Measurements from ENCODE around the gene STX17. TPM values are rescaled to one million over a fixed set of nuclear protein-coding genes. Genes with fewer than 3 reads are reported as not detected.
A peak's percentile ranks its signal among the peaks of the same experiment; 100 is the strongest.
"Not testable (repeated sequence)": the region's sequence is repeated elsewhere in the genome, so short reads cannot be mapped to it uniquely, and the experiment has no call there.

The STX17 gene
- 10 to 100 TPM; 32.1 to 35.3 TPM for total RNA-seq

DNA sequence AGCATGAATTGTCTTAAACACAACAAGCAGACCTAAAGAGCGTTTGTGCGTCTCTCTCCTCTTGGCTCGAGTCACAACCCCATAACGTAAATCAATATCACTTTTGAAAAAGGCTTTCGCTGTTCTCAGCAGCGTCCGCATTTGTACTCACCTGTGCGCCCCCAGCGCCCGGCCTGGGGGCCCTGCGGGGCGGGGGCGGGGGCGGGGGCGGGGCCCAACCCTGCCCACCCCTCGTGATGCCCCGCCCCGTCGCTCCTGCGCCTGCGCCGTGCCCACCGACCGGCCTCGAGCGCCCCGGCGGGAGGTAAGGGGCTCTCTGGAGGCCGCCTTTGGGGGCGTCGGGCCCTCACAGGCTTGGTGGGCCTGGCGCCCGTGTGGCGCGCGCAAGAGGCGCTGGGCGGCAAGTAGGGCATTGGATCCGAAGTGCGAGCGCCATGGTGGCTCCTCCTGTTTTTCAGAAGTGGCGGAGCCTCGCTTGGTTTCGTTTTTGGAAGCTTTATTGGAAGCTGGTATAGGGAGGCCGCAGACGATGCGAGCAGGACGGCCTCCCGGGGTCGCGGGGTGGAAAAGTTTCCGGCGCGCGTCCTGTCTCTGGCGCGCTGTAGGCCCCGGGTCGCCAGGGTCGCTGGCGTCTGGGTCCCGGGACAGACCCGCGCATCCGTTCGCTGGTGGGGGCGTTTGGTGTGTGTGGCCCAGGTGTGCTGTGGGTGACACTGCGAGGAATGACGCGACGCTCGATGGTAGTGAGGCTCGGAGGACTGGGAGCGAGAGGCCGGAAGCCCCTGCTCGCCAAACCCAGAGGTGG lies at the start of gene STX17:
TSS of gene STX17 (plus strand) at position 252 of the 805 bp plus-strand sequence. CDS start 8,586 bp downstream, outside the sequence.
- Mint-ChIP-seq H3K9me3 (no peaks in the 10 kb centered on the region), H3K4me1 (ENCODE audit: low read depth) (peaks cover 27% of the 10 kb centered on the region), H3K27me3 (ENCODE audit: low read depth) (no peaks in the 10 kb centered on the region), H3K36me3 (ENCODE audit: insufficient read depth in 2 of 2) (no peaks in the 10 kb centered on the region), H3K4me3 (peak within 1 kb of the TSS; percentile 88 to 94), H3K27ac (peak within 1 kb of the TSS; percentile 90)
- peak; percentile 83 to 87 for DNase-seq
- peak; percentile 90 to 94 for ATAC-seq (replicated peaks in 1 of 2)

DNA sequence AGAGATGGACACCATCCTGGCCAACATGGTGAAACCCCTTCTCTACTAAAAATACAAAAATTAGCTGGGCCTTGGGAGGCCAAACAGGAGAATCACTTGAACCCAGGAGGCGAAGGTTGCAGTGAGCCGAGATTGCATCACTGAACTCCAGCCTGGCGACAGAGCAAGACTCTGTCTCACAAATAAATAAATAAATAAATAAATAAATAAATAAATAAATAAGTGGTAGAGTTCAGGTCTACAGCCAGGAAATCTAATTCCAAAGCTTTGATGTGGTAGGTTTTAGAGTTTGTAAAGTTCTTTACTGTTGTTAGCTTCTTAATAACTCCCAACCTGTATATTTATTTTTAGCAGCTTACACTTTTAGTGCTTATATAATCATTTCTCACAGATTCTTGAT lies 48.9 kb upstream of the STX17 start:
- H3K9me3 Mint-ChIP-seq; ATAC-seq (replicated peaks in 1 of 2); H3K4me3 Mint-ChIP-seq; DNase-seq; H3K4me1 Mint-ChIP-seq (ENCODE audit: low read depth); H3K27me3 Mint-ChIP-seq (ENCODE audit: low read depth); H3K27ac Mint-ChIP-seq: not testable (repeated sequence)
- peaks cover 7 to 18% of the 10 kb centered on the region in 2 donors for H3K36me3 Mint-ChIP-seq (ENCODE audit: insufficient read depth in 2 of 2)

DNA sequence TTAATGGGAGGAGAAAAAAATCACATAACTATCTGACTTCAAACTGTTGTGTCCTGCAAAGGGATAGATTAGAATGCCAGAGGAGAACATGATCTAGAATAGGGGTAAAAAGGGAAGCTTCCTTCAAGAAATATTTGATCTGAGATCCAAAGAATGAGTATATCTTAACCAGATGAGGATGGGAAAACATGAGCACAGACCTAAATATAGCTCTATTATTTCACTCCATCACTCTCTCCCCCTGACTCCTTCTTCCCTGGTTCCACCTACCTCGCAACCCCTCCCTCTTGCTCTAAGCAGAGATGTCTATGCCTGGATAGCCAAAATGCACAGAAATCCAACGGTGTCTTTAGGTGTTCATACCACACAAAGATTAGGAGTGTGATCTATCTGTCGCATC lies 48.4 kb upstream of the STX17 start:
- peaks cover 7 to 19% of the 10 kb centered on the region in 2 donors for H3K36me3 Mint-ChIP-seq (ENCODE audit: insufficient read depth in 2 of 2)
- H3K27me3 Mint-ChIP-seq (ENCODE audit: low read depth): no peaks in the 10 kb centered on the region
- no peaks in the 10 kb centered on the region for H3K9me3 Mint-ChIP-seq
- no peaks in the 10 kb centered on the region for H3K4me1 Mint-ChIP-seq (ENCODE audit: low read depth)
- H3K4me3 Mint-ChIP-seq: no peak overlapping the region
- DNase-seq: no peak
- H3K27ac Mint-ChIP-seq: no peak overlapping the region
- no peak for ATAC-seq (replicated peaks in 1 of 2)

DNA sequence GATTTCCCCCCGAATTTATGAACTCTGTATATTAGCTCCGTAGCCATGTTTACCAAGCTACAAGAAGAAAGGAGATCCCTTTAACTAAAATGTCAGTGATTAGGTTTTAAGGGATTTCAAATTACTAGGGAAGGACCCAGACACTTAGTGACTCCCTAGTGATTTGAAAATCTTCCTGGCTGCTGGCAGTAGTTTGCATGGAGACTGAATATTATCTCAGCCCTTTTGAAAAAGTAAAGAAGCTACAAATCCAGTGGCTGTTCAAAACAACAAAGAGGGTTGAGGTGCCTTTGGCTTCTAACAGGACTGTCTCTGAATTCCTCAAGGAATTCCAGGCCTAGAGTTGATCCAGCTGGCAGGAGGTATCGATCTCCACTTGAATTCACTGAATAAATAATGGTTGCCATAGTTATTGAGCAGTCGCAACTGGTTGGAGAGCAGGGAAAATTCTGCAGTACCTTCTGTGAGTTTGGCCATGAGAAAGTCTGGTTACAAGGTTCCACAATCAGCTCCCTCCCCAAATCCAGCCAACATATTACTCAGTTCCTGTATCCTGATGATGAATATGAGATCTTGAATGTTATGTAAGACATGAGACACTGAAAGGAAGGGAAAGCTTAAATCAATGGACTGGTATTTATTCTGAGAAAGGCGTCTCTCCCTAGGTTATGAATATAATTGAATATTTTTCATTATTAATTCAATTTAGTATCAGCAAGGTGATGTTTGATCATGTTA lies 47.0 kb upstream of the STX17 start:
- H3K27ac Mint-ChIP-seq: no peak overlapping the region
- no peak for ATAC-seq (replicated peaks in 1 of 2)
- no peak for DNase-seq
- H3K27me3 Mint-ChIP-seq (ENCODE audit: low read depth): no peaks in the 10 kb centered on the region
- H3K36me3 Mint-ChIP-seq (ENCODE audit: insufficient read depth in 2 of 2): peaks cover 11 to 25% of the 10 kb centered on the region in 2 donors
- H3K4me3 Mint-ChIP-seq: no peak overlapping the region
- H3K4me1 Mint-ChIP-seq (ENCODE audit: low read depth): no peaks in the 10 kb centered on the region
- H3K9me3 Mint-ChIP-seq: no peaks in the 10 kb centered on the region

DNA sequence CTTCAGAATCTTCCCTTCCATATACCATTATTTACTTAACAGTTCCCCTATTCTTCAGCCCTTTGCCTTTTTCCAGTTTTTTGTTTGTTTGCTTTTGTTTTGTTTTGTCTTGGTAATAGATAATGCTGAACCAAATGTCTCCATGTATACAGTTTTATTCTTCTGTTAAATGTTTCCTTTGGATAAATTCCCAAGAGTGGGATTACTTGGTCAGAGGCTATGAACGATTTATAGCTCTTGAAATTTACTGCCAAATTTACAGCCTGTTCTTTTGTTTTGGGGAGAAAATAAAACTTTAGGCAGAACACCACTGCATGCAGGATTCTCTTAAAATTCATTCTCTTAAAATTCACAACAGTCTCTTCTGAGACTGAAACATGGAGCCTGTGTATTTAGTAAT lies 46.2 kb upstream of the STX17 start:
- ATAC-seq (replicated peaks in 1 of 2): no peak
- H3K36me3 Mint-ChIP-seq (ENCODE audit: insufficient read depth in 2 of 2): peaks cover 10 to 25% of the 10 kb centered on the region in 2 donors
- H3K9me3 Mint-ChIP-seq: no peaks in the 10 kb centered on the region

DNA sequence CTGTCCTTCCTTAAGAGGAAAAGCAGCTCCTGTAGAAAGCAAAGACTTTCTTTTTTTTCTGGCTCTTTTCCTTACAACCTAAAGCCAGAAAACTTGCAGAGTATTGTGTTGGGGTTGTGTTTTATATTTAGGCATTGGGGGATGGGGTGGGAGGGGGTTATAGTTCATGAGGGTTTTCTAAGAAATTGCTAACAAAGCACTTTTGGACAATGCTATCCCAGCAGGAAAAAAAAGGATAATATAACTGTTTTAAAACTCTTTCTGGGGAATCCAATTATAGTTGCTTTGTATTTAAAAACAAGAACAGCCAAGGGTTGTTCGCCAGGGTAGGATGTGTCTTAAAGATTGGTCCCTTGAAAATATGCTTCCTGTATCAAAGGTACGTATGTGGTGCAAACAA lies 42.5 kb upstream of the STX17 start:
- no peak overlapping the region for H3K4me3 Mint-ChIP-seq
- no peak for DNase-seq
- ATAC-seq (replicated peaks in 1 of 2): no peak
- H3K27me3 Mint-ChIP-seq (ENCODE audit: low read depth): peaks cover 2% of the 10 kb centered on the region
- no peaks in the 10 kb centered on the region for H3K9me3 Mint-ChIP-seq
- peaks cover 16% of the 10 kb centered on the region for H3K4me1 Mint-ChIP-seq (ENCODE audit: low read depth)
- peaks cover 7 to 17% of the 10 kb centered on the region in 2 donors for H3K36me3 Mint-ChIP-seq (ENCODE audit: insufficient read depth in 2 of 2)
- H3K27ac Mint-ChIP-seq: no peak overlapping the region

More for the DNA sequence above, 46.2 kb upstream of the STX17 start:
- no peak overlapping the region for H3K27ac Mint-ChIP-seq
- H3K4me3 Mint-ChIP-seq: no peak overlapping the region
- H3K27me3 Mint-ChIP-seq (ENCODE audit: low read depth): no peaks in the 10 kb centered on the region
- DNase-seq: no peak
- no peaks in the 10 kb centered on the region for H3K4me1 Mint-ChIP-seq (ENCODE audit: low read depth)

DNA sequence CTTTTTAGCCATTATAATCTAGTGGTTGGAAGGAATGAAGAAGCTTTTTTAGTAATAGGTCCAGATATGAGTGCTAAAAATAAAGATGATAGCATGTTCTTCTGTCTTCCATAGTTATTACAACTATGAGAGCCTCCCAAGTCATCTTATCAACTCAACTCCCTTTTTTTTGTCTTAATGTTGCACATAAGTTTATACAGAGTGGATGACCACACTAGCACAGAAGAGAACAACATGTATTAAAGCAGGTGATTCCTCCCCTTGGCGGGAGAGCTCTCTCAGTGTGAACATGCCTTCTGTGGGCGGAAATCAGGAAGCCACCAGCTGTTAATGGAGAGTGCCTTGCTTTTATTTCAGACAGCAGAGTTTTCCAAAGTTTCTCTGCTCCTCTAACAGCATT lies 40.1 kb upstream of the STX17 start:
- Mint-ChIP-seq H3K4me3 (no peak overlapping the region), H3K9me3 (no peaks in the 10 kb centered on the region), H3K36me3 (ENCODE audit: insufficient read depth in 2 of 2) (peaks cover 4 to 9% of the 10 kb centered on the region in 2 donors), H3K27ac (no peak overlapping the region), H3K4me1 (ENCODE audit: low read depth) (peaks cover 30% of the 10 kb centered on the region), H3K27me3 (ENCODE audit: low read depth) (peaks cover 18% of the 10 kb centered on the region)
- no peak for ATAC-seq (replicated peaks in 1 of 2)
- DNase-seq: no peak

DNA sequence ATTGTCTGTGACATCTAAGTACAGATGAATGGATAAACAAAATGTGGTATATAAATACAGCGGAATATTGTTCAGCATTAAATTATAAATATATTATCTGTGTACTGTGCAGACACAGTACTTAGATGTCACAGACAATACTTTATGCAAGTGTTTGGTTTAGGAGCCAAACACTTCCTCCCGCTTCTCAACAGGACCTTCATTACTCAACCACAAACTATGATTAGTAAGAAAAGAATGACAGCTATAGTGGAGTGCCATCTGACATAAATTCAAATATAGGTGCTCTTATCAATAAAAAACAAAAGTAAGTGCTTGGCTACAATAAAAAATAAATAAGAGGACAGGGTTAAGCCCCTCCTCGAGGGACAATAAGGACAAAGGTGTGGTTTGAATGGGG lies 38.9 kb upstream of the STX17 start:
- peak; percentile 29 to 30 for ATAC-seq (replicated peaks in 1 of 2)
- peaks cover 4 to 9% of the 10 kb centered on the region in 2 donors for H3K36me3 Mint-ChIP-seq (ENCODE audit: insufficient read depth in 2 of 2)
- H3K27me3 Mint-ChIP-seq (ENCODE audit: low read depth): peaks cover 18% of the 10 kb centered on the region
- H3K27ac Mint-ChIP-seq: no peak overlapping the region
- peaks cover 32% of the 10 kb centered on the region for H3K4me1 Mint-ChIP-seq (ENCODE audit: low read depth)
- DNase-seq: no peak
- no peaks in the 10 kb centered on the region for H3K9me3 Mint-ChIP-seq
- peak overlapping the region in 1 of 2 donors; percentile 63 for H3K4me3 Mint-ChIP-seq

DNA sequence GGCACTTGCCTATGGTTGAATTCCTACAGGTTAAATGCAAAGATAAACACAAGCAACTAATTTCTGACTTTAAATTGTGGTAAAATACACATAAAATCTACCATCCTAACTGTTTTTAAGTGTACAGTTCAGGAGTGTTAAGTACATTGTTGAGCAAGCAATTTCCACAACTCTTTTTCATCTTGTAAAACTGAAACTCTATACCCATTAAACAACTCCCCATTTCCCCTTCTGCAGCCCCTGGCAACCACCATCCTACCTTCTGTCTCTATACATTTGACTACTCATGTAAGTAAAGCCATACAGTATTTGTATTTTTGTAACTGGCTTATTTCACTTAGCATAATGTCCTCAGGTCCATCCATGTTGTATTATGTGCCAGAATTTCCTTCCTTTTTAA lies 38.5 kb upstream of the STX17 start:
- peak; percentile 75 to 80 for ATAC-seq (replicated peaks in 1 of 2)
- Mint-ChIP-seq H3K27ac (no peak overlapping the region), H3K9me3 (no peaks in the 10 kb centered on the region), H3K27me3 (ENCODE audit: low read depth) (peaks cover 18% of the 10 kb centered on the region), H3K36me3 (ENCODE audit: insufficient read depth in 2 of 2) (peaks cover 4 to 6% of the 10 kb centered on the region in 2 donors), H3K4me1 (ENCODE audit: low read depth) (peaks cover 37% of the 10 kb centered on the region), H3K4me3 (no peak overlapping the region)
- peak; percentile 20 to 25 for DNase-seq

DNA sequence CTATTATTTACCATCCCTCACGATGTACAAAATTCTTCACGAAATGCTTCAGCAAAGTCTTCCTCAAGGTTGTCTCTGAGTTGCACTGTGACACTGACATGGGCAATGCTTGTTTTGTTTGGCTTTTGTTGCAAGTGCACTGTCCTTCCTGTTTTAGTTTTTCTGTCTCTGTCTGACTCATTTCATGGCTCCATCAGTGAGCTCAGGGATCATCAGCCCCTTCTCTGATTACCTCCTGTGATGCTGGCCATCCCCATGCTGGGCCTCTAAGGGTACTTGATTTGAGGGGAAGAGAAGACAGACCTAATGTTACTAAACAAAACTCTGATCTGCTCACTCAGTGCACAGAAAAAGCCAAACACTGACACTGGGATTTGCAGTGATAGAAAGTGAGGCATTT lies 37.6 kb upstream of the STX17 start:
- Mint-ChIP-seq H3K4me3 (peak overlapping the region in 1 of 2 donors; percentile 43), H3K27me3 (ENCODE audit: low read depth) (peaks cover 18% of the 10 kb centered on the region), H3K4me1 (ENCODE audit: low read depth) (peaks cover 45% of the 10 kb centered on the region), H3K27ac (no peak overlapping the region), H3K36me3 (ENCODE audit: insufficient read depth in 2 of 2) (peaks cover 0 to 2% of the 10 kb centered on the region in 2 donors), H3K9me3 (no peaks in the 10 kb centered on the region)
- ATAC-seq (replicated peaks in 1 of 2): peak; percentile 23 to 44
- DNase-seq: no peak

DNA sequence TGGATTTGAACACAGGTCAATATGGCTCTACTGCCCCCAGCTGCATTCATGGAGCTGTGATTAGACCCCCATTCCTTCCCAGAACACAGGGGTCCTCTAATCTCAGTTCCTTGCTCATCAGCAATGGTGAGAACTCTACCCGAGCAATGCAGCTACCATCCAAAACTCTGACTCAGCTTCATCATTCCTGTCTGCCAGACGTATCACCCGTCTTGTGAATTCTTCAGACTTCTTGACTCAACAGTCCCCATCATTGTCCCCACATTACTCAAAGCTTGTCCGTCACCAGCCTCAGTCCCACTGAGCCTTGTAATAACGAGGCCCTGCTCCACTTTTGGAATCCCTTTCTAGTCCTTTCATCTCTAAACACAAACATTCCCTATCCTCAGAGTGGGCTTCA lies 36.3 kb upstream of the STX17 start:
- peaks cover 52% of the 10 kb centered on the region for H3K4me1 Mint-ChIP-seq (ENCODE audit: low read depth)
- no peak overlapping the region for H3K27ac Mint-ChIP-seq
- no peaks in the 10 kb centered on the region for H3K36me3 Mint-ChIP-seq (ENCODE audit: insufficient read depth in 2 of 2)
- H3K27me3 Mint-ChIP-seq (ENCODE audit: low read depth): peaks cover 21% of the 10 kb centered on the region
- no peak overlapping the region for H3K4me3 Mint-ChIP-seq
- DNase-seq: no peak
- no peaks in the 10 kb centered on the region for H3K9me3 Mint-ChIP-seq
- ATAC-seq (replicated peaks in 1 of 2): no peak

DNA sequence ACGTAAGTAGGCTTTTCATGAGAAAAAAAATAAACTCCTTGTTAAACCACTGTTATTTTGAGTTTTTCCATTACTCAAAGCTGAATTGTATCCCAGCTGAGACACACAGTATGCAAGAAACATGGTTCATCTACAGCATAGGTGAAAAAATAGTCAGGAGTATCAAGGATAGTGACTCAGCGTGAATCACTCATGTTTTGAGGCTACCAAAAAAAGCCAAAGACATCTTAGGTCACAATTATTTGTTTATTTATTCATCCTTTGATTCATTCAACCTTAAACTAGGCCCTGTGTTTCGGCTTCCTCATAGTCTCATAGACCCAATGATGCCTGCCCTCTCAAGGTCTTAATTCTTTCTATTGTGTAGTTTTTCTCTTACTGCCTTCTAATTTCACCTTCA lies 32.9 kb upstream of the STX17 start:
- Mint-ChIP-seq H3K4me1 (ENCODE audit: low read depth) (peaks cover 40% of the 10 kb centered on the region), H3K4me3 (peak overlapping the region; percentile 28 to 52), H3K9me3 (peaks cover 0 to 2% of the 10 kb centered on the region in 2 donors), H3K27ac (peak overlapping the region; percentile 27), H3K27me3 (ENCODE audit: low read depth) (peaks cover 39% of the 10 kb centered on the region), H3K36me3 (ENCODE audit: insufficient read depth in 2 of 2) (no peaks in the 10 kb centered on the region)
- DNase-seq (no peak), ATAC-seq (replicated peaks in 1 of 2) (peak; percentile 73 to 74)

DNA sequence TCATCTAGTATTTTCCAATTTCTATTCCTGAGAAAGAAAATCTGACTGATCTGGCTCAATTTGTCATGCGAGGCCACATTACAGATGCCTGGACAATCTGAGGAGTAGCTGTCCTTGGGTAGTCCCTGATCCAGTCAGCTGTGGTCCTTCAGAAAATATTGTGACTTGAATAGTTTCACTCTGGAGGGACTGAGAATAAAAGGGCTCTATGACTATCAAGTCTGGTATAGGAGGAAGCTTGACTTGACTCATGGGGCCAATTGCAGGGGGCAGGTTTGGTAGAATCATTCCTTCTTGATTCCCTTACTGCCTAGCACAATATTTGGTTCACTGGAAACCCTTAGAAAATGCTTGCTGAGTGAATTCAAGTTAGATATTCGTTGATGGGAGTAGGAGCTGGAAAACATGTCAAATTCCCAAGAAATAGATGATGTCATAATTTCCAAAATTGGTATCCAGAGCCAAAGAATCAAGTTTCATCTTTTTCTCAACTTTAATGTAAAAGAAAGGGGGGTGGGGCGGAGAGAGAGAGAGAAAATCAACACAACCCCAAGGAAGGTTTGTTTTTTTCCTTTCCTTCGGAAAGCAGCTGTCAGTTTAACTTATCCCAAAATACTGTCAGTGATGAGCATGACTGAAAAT lies 32.4 kb upstream of the STX17 start:
- Mint-ChIP-seq H3K27ac (peak overlapping the region; percentile 27), H3K36me3 (ENCODE audit: insufficient read depth in 2 of 2) (no peaks in the 10 kb centered on the region), H3K27me3 (ENCODE audit: low read depth) (peaks cover 36% of the 10 kb centered on the region), H3K4me1 (ENCODE audit: low read depth) (peaks cover 35% of the 10 kb centered on the region), H3K4me3 (peak overlapping the region; percentile 28 to 52), H3K9me3 (peaks cover 0 to 2% of the 10 kb centered on the region in 2 donors)
- peak; percentile 77 to 86 for ATAC-seq (replicated peaks in 1 of 2)
- DNase-seq: peak; percentile 25 to 29
